HG03039 (cell line): ENCODE results near the gene NEDD4L.

ENCODE experiments used
- ATAC-seq: cut with Tn5 transposase; IDR thresholded peaks from one replicate; pipeline ENCODE4 v1.9.1; 2021; ENCODE audit warnings: mild to moderate bottlenecking, moderate library complexity; ENCODE audit not compliant: unreplicated experiment

Gene NEDD4L

GRCh38 chr18:58336605-58337004, 292.6 kb downstream of the NEDD4L start:
- ATAC-seq: no peak

GRCh38 chr18:58337285-58337684, 293.3 kb downstream of the NEDD4L start:
- ATAC-seq: no peak

- no peak for ATAC-seq
Measured at GRCh38 chr18:58337686-58338085, 293.7 kb downstream of the NEDD4L start.

GRCh38 chr18:58338141-58338540, 294.1 kb downstream of the NEDD4L start:
- no peak for ATAC-seq

- no peak for ATAC-seq
Measured at GRCh38 chr18:58338961-58339592, 295.1 kb downstream of the NEDD4L start.

GRCh38 chr18:58339890-58340289, 295.9 kb downstream of the NEDD4L start:
- no peak for ATAC-seq

GRCh38 chr18:58341916-58342315, 297.9 kb downstream of the NEDD4L start:
- ATAC-seq: no peak

- no peak for ATAC-seq
Measured at GRCh38 chr18:58344080-58344670, 300.1 kb downstream of the NEDD4L start.

- ATAC-seq: no peak
Measured at GRCh38 chr18:58344861-58345463, 300.9 kb downstream of the NEDD4L start.

- ATAC-seq: no peak
Measured at GRCh38 chr18:58345875-58346274, 301.8 kb downstream of the NEDD4L start.

- no peak for ATAC-seq
Measured at GRCh38 chr18:58347135-58347534, 303.1 kb downstream of the NEDD4L start.

- ATAC-seq: no peak
Measured at GRCh38 chr18:58348517-58348916, 304.5 kb downstream of the NEDD4L start.

- no peak for ATAC-seq
Measured at GRCh38 chr18:58348951-58349350, 304.9 kb downstream of the NEDD4L start.

- no peak for ATAC-seq
Measured at GRCh38 chr18:58349650-58350049, 305.6 kb downstream of the NEDD4L start.

- no peak for ATAC-seq
Measured at GRCh38 chr18:58350526-58350925, 306.5 kb downstream of the NEDD4L start.

- ATAC-seq: no peak
Measured at GRCh38 chr18:58351776-58352175, 307.8 kb downstream of the NEDD4L start.

- ATAC-seq: no peak
Measured at GRCh38 chr18:58353581-58353980, 309.6 kb downstream of the NEDD4L start.

- ATAC-seq: no peak
Measured at GRCh38 chr18:58354051-58354450, 310.0 kb downstream of the NEDD4L start.

GRCh38 chr18:58354791-58355190, 310.8 kb downstream of the NEDD4L start:
- no peak for ATAC-seq

GRCh38 chr18:58355243-58355642, 311.2 kb downstream of the NEDD4L start:
- ATAC-seq: no peak

GRCh38 chr18:58359218-58359617, 315.2 kb downstream of the NEDD4L start:
- no peak for ATAC-seq

- ATAC-seq: no peak
Measured at GRCh38 chr18:58359620-58360019, 315.6 kb downstream of the NEDD4L start.
